ACHN (cell line): ENCODE data around the gene CTIF.

ENCODE experiments used
- DNase-seq: peaks from one replicate; pipeline ENCODE4 v3.0.0-alpha.2; 2015
- in situ Hi-C: cut with HindIII; loops from 2 replicates; pipeline ENCODE4 v1.10.0; 2017; ENCODE audit warnings: low sequenced_read_pairs, low pct_ligation_motif_present, low pct_unique_long_range_greater_than_20kb

Gene CTIF

DNA sequence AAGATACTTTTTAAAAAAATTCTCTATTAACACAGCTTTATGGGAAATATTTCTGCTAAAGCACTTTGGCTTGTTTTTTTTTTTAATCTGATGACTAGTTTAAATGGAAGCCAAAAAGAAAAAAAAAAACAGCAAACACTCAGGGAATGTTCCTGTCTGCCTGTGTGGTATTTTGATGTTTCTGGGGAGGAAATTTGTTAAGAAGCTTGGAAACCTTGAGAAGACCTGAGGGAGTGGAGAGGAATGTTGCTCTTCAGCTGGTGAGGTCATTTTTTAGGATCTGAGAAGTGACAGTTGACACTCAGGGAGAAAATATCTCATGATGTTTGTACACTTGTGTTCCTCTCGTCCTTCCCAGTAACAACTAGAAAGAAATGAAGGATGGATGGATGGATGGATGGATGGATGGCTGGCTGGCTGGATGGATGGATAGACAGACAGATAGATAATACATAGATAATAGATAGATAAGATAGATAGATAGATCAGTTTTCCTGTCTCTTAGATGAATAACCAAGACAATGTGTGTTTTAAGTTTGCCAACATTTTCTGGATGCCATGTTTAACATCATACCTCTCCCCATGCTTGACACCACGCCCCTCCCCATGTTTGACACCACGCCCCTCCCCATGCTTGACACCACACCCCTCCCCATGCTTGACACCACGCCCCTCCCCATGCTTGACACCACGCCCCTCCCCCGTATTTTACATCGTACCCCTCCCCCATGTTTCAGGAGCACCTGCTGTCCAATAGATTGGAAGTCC lies 84.8 kb downstream of the CTIF start:
- in situ Hi-C loops = no loop called here
- peak; percentile 88 for DNase-seq

DNA sequence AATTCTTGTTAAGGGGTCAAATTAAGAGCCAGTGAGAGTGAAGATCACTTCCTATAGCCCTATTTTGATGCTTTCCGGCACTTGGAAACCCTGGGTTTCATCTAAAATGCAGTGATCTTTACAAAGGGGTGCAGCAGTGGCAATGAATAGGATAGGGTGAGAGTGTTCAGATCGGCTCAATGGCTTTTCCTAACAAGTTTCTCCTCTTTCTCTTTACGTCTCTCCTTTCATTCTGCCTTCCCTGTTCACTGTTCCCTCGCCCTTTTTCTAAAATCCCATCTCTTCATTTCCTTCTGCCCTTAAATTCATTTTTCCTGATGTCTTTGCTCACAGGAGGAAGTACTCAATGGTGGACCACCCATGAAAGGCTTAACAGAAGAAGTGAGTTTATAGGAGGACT lies 86.0 kb downstream of the CTIF start:
- DNase-seq = no peak
- in situ Hi-C loops = no loop called here

DNA sequence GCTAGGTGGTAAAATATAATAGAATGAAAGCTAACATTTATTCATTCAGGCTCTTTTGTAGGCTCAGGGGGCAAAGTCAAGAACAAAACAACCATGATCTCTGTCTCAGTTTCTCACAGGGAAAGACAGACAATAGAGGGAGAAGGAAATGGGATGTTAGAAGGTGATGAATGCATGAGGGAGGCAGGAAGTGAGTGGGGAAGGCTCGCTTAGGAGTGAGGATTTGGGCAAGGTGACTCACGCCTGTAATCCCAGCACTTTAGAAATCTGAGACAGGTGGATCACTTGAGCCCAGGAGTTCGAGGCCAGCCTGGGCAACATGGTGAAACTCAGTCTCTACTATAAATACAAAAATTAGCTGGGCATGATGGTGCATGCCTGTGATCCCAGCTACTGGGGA lies 88.4 kb downstream of the CTIF start:
- in situ Hi-C loops = no loop called here
- no peak for DNase-seq

DNA sequence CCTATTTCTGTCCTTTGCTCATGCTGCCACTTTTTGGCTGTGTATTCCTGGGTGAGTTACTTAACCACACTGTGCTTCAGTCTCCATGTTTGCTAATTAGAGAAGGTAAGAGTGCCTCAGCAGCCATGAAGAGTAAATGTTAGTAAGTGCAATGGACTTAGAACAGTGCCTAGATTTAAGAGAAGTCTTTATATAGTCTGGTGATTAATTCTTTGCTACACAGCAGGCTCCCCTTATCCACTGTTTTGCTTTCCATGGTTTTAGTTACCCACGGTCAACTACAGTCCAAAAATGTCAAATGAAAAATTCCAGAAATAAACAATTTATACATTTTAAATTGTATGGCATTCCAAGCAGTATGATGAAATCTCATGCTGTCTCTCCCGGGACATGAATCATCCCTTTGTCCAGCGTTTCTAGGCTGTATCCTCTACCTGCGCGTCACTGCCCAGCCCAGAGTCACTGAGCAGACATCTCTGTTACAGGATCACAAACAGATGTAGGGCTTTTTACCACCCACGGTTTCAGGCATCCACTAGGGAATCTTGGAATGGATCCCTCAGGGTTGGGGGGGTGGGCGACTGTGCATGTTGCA lies 91.0 kb downstream of the CTIF start:
- DNase-seq = peak; percentile 62
- in situ Hi-C loops = no loop called here

DNA sequence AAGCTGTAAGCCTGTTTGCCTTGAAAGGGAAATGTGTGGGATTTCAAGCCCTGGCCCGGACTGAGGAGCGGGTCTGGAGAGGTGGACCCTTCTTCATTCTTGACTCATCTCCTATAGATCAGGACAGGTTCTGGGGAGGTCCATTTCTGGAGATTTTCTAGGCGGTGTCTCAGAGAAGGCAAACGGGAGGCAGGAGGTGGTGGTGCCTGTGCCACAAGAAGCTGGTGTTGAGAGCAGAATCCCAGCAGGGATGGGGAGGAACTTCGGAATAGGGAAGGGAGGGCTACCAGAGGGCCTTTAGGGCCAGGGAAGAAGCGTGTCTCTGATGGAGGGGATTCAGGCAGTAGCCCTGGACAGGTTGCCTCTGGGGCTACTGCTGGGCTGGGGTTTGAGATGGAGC lies 93.0 kb downstream of the CTIF start:
- DNase-seq = no peak
- in situ Hi-C loops = no loop called here

DNA sequence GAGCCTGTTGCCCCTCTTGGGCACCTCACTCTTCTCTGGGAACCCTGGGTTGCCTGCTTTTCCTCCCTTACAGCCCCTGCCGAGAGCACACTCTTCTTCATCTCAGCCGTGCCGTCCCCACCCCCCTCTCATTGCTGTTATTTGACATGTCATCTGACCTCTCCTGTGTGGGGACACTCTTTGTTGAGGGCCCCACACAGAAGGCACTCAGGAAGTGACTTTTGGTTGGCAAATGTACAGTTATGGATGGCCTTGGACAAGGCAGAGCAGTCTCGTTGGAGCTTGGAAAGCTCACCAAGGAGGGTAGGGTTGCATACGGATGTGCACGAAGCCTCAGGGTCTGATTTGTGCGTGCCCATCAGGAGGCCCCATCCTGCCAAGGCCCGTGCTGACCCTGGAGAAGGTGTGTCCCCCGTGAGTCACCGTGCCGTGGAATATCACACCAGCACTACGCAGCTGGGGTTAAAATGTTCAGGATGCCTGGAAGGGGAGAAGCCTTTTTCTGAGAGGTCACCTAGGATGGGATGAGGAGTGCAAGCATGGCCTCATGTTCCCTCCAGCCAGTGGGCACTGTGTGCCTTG lies 93.9 kb downstream of the CTIF start:
- DNase-seq = no peak
- in situ Hi-C loops = no loop called here

DNA sequence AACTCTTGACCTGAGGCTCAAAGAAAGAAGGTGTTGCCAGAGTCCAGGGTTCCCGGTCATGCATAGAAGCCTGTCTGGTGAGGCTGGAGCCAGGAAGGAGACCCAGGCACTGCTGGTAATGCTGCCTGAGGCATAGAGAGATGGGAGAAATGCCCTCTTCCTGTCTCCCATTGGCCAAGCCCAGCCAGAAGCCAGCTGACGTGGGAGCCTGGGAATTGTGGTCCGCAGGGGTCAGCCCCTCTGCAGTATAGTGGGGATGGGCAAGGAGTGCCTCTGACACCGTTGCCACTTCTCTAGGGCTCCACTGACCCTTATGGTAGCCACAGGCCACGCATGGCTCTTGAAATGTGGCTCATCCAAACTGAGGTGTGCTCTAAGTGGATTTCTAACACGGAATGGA lies 95.7 kb downstream of the CTIF start:
- no peak for DNase-seq
- in situ Hi-C loops = no loop called here

DNA sequence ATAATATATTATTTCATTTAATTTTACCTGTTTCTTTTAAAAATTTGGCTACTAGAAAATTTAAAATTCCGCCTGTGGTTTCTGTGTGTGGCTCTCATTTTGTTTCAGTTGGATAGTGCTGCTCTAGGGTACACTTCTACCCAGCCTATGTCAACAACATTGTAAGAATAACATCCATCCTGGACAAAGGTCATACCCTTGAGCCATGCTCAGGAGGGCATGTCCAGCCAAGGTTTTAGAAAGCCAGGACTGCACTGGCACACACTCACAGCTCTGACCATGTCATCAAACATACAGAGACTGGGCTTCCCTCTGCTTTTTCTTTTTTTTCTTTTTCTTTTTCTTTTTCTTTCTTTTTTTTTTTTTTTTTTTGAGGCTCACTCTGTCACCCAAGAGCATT lies 96.1 kb downstream of the CTIF start:
- in situ Hi-C loops = no loop called here
- DNase-seq = no peak

DNA sequence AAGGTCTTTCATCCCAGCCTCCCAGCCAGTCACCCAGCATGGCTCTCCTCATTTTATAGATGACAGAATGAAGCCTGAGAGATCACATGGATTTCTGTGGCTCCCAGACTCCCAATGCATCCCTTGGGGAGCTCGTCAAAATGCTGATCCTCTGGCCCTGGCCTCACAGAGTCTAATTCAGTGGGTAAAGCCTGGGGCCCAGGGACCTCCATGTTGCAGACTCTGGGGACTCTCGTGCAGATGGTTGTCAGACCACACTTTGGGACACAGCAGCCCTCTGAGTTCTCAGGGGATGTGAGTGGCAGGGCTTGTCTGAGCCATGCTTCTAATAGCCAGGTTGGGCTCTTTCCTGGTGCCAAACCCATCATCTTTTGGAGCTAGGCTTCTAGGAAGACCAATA lies 97.0 kb downstream of the CTIF start:
- no peak for DNase-seq
- in situ Hi-C loops = no loop called here

DNA sequence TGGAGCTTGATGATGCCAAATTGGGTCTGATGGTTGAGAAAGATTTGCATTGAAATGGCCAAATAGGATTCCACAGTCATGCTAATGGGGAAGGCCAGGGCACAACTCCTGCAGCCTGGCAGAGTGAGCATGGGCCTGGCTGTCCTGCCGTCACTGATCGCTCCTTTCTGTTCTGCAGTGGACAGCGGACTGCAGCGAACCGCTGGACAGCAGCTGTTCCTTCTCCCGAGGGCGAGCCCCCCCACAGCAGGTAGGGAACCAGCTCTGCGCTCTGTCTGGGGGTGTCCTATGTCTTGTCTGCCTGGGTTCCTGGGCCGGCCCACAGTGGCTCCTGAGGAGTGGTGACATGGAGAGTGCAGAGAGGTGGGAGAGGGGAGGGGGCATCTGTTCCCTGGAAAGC lies 97.6 kb downstream of the CTIF start:
- DNase-seq = no peak
- in situ Hi-C loops = no loop called here

DNA sequence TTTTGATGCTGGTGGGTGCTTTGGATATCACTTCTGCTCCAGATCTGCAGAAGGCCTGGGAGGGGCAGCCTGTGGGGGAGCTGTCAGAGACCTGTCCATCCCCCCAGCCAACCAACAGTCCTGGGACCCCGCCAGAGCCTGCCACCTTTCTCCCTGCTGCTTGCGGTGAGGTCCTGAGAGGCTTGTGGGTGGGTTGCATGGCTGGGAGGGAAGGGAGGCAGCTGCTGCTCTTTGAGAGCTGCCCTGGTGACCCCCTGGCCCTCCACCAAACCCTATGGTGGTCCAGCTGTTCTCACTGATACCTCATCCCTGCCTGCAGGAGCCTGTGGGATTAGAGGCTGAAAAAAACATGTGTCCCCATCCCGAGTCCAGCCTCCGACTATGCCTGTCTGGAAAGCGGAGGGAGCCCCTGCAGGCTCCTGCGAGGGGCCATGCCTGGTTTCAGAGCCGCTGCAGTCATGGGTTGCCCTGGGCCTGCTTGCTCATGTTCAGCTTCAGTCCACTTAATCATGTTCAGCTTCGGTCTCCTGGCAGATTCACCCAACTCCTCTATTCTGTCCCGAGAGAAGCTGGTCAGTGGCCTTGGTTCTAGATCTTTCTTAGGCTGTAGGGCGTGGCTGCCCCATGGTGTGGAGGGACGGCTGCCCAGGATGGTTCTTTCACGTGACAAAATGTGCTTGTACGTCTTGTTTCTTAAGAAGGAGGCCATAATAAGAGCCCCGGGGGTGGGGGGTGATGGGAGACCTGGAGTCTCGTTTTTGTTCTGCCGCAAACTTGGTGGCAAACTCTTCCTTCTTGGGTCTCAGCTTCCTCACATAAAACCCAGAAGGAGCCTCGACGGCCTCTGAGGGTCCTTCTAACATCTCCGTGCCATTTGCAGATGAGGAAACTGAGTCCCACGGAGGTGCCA lies 98.5 kb downstream of the CTIF start:
- no peak for DNase-seq
- in situ Hi-C loops = no loop called here

DNA sequence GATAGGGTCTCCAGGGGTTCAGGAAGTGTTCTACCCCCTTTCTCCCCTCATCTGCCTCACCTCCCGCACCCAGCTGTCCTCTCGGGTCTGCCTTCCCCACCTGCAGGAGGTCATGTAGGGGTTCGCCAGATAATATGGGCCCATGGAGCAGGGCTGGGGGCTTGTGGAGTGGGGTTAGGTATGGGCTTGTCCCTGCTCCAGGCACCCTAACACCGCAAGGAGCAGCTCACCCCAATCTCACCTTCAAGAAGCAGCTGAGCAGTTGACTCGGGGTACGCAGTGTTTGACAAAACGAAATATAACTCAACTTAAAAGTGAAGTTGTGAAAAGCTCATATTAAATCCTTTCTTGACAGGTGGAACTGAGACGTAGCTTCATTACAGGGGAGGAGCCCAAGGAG lies 99.6 kb downstream of the CTIF start:
- no peak for DNase-seq
- in situ Hi-C loops = no loop called here

DNA sequence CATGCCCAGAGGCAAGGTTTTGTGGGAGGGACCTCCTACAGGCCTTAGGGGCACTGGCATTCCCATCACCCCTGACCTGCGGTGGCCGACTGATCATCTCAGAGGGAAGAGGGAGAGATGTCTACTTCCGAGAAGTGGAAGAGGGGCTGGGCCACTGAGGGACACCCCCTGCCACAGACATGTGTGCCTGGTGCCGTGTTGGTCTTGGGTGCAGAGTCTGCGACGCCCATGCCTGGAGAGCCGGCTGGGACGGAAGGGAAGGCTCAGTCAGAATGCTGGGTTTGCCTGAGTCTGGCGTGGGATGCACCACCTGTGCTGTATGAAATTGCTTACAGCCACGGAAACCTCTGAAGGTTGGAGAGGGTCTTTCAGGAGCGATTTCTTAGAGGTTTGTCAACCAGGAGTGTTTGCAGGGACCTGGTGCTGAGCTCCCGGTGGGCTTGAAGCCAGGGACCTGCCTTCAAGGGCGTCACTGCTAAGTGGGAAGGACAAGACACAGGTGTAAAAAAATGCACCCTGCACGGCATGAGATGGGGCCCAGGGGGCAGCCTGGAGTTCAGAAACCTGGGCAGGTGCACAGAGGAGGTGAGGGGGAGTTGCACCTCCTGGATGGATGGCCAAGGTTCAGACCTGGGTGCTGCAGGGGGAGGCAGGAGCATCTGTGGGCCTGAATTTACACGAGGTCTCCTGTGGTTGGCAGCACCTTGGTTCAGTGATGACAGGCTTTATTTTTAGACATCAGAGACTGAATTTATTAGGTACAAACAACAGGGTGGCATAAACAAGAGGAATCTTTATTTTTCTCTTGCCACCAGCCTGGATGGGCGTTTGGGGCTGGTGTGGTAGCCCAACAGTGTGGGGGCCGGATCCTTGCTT lies 100.3 kb downstream of the CTIF start:
- in situ Hi-C loops = no loop called here

DNA sequence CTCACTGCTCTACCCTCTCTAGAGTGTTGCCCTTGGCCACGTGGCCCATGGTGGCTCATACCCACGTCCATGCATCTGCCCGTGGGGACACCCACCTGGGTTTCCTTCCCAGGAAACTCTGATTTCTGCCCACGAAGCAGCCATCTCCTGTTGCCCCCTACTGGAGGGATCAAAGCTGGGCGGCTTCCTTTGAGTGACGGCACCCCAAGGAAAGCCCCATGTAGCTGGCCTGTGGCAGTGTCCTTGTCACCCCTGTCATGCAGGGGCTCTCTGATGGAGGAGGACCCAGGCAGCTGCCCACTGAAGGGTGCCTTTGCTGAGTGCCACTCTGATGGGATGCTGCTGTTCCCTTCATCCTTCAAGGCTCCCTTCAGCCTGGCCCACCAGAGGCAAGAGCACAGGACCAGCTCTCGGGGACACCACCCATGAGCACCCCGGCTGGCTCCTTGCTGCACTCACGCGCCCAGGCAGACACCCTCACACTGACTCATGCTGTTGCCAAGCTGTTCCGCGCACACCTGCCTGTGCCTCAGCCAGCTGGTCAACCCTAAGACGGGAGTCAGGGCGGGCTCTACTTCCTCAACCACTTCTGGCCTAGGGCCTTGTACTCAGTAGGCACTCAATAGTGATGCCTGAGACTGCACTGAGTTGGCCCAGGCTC lies 101.1 kb downstream of the CTIF start:
- peak; percentile 17 for DNase-seq
- in situ Hi-C loops = no loop called here

More for the DNA sequence above, 100.3 kb downstream of the CTIF start:
- no peak for DNase-seq

DNA sequence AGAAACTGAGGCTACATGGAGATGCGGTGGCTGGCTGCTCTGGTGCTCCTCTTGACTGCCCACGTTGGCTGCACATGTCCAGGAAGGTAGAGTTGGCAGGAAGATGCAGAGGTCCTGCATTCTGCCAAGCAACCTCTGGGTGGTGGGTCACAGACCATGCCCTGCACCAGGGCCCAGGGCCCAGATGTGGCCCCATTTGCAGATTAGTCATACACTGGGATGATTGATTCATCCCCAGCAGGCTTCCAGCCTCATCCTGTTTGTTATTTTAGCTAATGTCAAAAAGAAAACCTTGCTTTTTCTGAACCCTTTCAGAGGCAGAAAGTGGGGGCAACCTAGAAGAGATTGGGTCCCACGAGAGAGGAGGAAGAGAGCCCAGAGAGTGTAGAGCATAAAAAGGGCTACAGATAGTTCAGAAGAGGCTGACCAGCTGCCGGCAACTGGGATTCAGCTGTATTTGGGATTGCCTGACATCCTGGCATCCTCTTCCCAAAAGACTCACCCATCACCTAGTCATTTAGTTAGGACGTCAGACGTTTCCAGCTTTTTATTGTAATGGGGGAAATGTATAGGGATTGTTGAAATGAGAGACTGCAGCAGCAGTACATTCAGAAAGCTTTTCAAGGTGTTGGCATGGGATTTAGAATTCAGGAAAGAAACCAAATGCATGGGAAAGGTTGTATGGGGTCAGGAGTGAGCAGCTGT lies 101.9 kb downstream of the CTIF start:
- in situ Hi-C loops = no loop called here
- DNase-seq = no peak

DNA sequence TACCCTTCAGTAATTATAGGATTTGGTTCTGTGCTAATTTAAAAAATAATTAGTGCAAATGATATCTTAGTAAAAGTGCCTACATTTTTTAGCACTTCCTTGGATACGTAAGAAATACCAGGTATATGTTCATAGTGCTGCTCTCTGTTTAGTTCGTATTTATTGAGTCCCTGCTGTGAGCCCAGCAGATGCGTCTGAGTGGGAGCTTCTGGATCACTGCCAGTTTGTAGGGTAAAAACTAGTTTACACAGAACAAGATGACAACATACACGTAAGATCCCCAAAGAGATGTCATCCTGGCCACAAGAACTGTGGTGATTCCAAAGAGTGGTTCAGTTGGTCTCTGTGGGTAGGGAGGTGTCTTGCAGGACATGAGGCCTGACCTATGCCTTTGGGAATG lies 103.2 kb downstream of the CTIF start:
- in situ Hi-C loops = no loop called here
- DNase-seq = no peak

DNA sequence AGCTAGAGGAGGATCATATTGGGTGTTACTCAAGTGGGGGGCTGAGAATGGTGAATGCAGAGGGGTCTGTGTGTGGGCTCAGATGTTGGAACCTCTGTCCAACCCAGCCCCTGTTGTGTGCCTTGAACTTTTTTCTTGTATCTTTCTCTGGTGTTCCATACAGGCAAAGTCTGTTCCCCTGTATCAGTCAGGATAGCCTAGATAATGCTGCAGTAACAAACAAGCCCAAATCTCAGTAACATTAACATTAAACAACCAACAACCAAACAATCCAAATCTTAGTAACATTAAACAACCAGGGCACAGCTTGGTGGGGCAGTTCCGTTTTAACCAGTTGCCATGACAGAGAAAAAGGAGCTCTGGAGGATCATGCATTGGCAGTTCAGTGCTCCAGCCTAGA lies 103.7 kb downstream of the CTIF start:
- in situ Hi-C loops = no loop called here
- DNase-seq = no peak
